Activated effector memory CD4-positive, alpha-beta T cell treated with anti-CD3 and anti-CD28 coated beads, Interleukin-2, amount 50 U/mL, for 16 hours (primary cell): ENCODE data around the gene NLRC3.

Experiments
- DNase-seq: peaks from one replicate; pipeline ENCODE4 v3.0.0-alpha.2; 2020

The NLRC3 gene

DNA sequence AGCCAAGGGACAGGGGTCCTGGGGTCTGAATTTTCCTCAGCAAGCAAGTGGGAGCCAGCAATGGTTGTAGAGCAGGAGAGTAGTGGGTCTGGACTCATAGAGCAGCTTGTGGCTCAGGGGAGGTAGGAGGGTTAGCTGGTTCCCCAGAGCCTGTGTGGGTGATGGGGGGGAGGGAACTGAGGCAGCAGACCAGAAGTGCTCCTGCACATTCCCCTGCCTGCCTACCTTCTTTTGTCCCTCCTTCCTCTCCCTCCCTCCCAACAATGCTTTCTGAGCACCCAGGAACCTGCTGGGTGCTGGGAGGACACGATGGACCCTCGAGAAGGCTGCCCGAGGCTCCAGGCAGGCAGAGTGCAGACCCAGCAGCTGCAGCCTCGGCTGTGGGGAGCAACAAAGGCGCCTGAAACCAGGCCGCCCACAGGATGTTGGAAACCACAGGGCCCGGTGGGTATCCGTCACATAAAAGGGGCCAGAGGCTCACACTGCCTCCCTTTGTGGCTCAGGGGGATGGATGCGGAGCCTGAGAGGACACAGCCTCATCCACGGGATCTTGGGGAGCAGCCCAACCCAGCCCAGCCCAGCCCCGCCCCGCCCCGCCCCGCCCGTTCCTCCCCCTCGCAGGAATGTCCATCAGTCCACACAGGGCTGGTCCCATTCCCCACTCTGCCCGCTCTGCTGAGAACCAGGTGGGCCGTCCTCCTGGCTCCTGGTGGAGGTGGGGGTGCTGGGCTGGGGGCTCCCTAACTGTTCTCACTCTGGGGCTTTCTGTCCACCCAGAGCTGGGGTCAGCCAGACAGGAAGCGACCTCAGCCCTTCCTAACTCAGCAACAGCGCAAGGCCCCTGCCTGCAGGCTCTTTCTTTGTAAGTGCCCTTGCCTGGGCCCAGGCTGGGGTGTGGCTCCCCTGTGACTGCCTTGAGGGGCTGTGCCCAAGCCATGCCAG lies 1.7 kb upstream of the NLRC3 start:
- peak; percentile 84 for DNase-seq

DNA sequence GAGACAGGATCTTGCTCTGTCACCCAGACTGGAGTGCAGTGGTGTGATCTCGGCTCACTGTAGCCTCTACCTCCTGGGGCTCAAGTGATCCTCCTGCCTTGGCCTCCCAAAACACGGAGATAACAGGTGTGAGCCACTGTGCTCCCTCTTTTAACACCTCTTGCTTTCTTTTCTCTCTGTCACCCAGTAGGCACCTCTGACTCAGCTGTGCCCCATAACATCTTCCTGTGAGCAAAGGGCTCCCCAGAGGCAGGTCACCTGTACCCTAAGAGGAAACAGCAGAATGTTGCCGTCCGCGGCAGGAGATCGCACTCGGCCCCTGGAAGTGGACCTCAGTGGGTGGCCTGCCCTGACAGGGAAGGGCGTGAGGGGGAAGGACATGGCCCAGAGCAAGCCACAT lies 918 bp upstream of the NLRC3 start:
- peak; percentile 80 for DNase-seq

DNA sequence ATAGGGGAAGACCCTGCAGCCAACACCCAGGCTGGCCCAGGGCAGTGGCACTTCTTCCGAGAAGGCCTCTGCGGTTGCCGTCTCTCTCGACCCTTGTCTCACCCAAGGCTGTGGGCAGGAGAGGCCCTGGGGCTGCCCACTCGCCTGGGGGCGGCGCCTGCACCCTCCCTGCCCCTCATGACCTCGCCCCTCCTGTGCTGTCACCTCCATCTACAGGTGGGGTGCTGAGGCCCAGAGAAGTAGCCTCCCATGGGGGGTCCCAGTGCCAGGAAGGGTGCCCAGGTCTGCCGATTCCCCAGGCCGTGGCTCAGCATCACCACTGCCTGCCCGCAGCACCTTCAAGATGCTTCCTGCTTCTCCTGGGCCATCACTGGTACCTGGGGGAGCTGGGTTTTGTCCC lies 992 bp downstream of the NLRC3 start:
- DNase-seq: peak; percentile 73

DNA sequence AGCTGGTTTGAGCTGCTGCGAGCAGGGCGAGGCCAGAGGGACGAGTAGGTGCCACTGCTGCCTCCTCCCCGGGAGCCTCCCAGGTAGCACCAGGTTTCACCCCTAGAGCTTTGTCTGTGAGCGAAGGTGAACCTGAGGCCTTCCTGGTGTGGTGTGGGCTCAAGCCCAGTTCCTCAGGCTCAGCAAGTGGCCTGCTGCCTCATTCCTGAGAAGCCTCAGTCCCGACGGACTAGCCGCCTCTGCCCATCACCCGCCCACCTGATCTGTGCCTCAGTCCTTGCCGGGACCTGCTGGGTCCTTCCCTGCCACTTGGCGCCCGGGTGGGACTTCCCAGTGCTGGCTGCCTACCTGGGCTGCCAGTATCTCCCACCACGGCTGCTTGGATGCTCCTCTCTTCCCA lies 1.7 kb downstream of the NLRC3 start:
- DNase-seq: no peak

DNA sequence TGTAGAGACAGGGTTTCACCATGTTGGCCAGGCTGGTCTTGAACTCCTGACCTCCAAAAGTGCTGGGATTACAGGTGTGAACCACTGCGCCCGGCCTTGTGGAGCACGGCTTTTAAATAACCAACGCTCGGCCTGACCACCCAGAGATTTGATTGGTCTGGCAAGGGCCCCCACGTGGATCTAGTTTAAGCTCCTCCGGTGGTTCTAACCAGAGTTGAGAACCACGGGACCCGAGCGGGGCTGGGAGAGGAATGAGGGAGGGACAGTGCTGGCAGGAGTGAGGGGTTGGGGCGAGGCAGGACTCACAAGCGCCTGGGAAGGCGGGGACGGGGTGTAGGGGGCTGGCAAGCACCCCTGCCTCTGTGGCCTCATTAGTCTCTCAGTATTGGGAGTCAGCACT lies 3.0 kb downstream of the NLRC3 start:
- DNase-seq: no peak

DNA sequence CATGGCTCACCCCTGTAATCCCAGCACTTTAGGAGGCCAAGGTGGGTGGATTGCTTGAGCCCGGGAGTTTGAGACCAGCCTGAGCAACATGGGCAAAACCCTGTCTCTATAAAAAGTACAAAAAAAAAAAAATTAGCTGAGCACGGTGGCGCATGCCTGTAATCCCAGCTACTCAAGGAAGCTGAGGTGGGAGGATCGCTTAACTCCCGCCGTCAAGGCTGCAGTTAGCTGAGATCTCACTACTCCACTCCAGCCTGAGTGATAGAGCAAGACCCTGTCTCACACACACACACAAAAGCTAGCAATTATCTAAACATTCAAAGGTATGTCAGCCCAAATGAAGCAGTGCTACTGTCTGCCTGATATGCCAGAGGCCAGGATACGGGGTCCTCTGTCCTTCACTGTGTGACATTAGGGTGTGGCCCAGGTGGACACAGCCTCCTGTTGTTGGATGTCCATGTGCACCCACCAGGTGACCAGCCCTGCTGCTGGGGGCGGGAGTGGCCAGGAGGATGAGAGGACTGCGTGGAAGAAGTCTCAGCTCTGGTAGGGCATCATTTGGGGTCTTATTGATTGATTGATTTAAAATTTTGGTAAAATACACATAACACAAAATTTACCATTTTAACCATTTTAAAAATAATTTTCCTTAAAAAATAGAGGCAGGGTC lies 3.9 kb downstream of the NLRC3 start:
- no peak for DNase-seq

DNA sequence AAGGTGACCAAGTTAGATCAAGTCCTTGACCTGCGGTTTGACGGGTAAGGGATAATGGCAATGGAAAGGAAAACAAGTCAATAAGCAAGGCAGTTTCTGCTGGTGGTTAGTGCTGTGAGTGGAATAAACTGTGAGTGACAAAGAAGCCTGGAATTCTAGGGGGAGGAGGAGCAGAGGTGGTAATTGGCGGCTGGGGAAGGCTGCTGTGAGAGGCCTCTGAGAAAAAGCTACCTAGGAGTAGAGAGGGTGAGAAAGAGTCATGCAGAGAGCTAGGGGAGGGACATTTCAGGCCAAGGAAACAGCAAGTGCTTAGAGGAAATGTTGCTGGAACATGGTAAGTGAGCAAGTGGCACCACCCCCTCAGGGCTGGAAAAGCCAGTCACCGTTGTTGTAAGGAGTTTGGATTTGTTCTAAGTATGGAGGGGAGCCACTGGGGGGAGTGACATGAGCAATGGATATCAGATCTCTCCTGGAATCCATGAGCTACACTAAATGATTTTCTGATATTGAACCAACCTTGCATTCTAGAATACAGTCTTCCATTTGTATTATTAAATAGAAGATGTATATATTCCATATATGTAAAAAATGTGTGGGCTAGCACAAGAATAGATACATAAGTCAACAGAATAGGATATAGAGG lies 6.7 kb downstream of the NLRC3 start:
- DNase-seq: no peak

DNA sequence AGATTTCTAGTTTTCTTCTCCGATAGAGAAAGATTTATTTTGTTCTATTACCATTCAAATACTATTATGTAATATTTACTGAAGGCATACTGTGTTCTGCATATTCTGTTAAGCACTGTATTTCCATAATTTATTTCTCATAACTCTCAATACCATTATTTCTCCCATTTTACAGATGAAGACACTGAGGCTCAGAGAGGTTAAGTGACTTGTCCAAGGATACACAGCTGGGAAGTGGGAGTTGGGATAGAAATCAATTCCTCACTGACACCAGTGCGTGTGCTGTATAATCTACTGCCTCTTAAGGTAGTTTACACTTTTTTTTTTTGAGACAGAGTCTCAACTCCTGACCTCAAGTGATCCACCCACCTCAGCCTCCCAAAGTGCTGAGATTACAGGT lies 7.4 kb downstream of the NLRC3 start:
- DNase-seq: no peak

DNA sequence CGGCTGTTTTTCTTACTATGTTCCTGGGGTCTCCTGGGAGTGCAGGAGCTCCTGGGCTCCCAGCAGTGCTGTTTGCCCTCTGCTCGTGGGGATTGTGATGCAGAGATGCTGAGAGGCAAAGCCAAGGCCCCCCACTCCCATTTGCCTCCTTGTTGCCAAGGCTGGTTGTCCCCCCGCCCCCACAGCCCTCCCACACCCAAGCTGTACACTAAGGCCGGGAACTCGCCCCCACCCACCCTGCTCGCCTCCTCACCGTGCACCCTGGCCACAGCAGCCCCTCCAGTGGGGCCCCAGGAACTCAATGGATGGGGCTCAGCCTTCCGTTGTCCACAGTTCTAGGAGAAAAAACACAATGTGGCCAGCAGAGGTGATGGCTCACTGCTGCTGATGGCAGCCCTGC lies 10.2 kb downstream of the NLRC3 start:
- no peak for DNase-seq

DNA sequence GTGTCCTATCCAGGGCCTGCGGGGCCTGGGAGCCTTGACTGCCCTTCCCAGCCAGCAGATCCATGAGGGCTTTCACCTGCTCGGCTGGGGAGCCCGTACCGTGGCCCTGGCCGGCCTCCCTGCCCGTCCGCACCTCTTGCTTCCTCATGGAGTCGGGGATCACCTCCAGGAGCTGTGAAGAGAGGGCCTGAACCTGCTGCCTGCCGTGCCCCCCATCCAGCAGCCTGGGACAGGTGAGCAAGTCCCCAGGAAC lies 12.4 kb downstream of the NLRC3 start:
- DNase-seq: no peak

DNA sequence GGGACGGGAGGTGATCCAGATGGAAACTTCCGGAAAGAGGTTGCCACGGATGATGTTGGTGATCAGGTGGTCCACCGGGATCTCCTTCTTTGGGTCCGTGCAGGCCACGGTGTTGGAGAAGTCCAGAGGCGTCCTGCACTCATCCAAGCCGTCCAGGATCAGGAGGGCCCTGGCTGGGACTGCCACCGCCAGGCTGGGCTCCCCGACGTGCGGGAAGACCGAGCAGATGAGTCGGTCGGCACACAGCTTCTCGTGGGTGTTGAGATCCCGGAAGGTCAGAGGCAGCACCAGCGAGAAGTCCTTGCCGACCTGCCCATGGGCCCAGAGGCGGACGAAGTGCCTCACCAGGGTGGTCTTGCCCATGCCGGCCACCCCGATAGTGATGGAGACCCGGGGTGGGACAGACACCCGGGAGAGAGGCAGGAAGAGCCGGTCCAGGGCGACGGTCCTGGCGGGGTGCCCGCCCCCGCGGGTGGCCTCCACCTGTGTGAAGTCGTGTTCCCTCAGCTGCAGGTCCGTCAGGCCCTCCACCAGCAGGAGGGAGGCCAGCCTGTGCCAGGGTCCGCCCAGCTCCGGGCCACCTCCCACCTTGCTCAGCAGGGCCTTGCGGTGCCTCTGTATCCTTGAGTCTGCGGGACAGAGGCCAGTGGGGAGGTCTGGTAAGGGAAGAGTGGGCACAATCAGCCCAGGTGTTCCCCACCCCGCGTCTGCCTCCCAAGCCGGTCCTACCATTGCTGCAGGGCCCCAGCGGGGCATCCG lies 12.9 kb downstream of the NLRC3 start:
- no peak for DNase-seq

DNA sequence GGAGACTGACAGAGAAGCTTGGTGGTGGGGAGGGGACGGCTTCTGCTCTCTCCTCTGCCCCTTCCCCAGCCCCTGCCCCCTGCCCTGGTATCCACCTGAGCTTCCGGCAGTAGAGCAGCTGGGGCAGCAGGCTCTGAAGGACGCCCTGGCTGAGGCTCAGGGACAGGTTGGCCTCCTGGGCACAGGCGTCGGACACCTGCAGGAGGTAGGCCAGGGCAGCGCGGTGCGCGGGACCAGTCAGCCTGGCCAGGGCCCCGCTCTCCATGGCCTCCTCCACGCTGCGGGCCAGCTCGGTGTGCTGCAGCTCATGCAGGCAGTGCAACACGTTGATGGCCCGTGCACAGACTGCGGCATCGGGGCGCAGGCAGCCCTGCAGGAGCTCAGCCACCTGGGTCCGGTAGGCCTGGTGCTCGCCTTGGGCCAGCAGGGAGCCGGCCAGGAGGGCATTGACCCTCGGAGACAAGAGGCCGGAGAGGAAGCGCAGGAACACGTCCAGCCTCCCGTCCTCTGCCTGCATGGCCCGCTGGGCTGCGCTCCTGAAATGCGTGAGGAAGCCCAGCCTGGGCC lies 14.2 kb downstream of the NLRC3 start:
- DNase-seq: no peak

DNA sequence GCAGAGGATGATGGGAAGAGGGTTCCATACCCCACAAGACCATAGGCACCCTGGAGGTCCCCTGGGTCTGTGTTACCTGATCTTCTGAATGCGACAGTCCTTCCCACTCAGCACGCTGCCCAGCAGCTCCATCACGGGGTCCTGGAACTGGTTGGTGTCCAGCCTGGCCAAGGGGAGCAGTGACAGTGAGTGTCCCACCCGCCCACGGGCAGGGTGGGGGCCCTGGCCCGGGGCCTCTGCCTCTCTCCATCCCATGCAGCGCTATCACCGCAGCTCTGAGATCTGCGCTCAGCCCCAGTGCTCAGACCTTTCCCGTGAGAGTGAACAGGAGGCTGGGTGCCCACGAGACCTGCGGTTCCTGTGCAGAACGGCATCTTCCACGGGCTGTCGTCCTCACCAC lies 15.6 kb downstream of the NLRC3 start:
- DNase-seq: no peak

DNA sequence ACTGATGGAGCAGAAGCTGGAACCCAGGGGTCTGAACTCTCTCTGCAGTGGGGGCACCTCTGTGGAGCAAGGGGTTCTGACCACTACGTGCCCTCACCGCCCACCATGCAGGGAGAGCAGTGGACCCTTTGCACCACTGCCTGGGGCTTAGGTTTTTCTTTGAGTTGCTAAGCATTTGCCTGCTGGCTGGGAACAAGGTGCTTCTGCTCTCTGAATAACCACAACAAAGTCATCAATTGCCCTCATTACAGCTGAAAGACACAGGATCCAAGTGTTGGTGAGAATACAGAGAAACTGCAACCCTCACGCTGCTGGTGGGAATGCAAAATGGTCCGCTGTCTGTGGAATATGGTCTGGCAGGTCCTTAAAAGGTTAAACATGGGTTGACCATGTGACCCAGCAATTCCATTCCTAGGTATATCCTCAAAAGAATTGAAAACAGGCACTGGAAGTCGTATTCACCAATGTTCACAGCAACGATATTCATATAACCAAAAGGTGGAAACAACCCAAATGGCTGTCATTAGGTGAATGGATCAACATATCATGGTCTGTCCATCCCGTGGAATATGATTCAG lies 22.8 kb downstream of the NLRC3 start:
- DNase-seq: no peak

DNA sequence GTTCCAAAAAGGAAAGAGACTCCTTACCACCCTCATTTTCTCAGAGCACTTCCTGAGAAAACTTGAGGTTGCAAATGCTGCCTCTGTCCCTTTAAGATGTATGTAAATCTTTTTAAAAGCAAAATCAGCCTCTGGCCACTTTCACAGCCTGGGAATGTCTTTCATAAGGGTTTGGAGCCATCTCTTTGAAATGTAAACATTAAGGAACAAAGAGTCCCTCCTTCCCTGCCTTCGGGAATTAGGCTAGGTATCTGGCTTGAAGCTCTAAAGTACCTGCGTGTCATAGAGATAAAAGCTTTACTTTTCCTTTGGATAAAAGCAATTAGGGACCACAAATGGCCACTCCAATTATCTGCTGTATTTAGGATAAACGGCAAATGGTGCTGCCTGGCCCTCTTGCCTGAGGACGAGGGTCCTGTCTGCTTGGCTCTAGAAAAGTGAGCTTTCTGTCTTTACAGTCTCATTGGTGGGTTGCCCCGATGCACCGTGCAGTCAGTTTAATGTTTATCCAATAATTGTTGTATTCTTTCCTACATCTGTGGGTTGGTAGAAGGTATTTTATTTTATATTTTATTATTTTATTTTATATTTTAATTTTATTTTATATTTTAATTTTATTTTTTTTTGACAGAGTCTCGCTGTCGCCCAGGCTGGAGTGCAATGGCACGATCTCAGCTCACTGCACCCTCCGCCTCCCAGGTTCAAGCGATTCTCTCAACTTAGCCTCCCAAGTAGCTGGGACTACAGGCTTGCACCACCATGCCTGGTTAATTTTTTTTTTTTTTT lies 23.9 kb downstream of the NLRC3 start:
- no peak for DNase-seq

DNA sequence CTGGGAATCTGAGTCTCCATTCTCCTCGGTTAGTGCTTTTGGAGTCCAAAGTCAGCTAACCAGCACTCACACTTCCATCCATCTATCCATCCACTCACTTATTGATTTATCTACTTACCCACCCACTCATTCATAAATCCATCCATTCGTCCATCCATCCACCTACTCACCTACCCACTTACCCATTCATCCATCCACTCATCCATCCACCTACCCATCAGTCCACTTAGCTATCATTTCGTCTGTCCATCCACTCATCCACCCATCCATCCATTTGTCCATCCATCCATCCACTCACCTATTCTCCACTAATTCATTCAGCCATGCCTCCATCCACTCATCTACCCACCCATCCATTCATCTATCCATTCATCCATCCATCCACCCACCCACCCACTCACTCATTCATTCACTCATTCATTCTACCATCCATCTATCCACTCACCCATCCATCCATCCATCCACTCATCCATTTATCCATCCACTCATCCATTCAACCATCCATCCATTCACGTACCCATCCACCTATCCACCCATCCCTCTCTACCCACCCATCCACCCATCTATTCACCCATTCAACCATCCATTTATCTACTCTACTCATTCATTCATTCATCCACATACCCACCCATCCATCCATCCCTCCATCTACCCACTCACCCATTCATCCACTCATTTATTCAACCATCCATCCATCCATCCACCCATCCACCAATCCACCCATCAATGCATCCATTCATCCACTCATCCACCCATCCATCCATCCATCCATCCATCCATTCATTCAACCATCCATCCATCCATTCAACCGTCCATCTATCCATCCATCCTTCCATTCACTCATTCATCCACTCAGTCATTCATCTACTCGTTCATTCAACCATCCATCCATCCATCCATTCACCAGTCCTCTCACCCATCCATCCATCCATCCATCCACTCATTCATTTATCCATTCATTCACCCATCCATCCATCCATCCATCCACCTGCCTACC lies 26.1 kb downstream of the NLRC3 start:
- DNase-seq: no peak

DNA sequence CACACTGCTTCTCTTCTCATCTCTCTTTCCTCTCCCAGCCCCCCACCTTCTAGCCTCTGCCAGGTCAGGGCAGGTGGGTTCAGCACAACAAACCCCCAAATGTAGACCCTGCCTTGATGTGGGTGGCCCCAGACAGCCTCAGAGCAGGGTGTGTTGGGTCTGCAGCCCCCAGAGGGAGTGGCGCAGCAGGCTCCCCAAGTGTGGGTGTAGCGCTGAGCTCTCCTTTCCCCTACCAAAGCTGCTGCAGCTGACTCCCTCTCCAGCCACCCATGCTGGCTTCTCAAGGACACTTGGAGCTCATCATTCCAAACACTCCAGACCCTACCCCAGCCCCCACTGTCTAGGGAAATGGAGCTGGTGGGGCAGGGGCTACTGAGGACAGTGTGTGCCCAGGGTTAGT lies 27.3 kb downstream of the NLRC3 start:
- DNase-seq: no peak

DNA sequence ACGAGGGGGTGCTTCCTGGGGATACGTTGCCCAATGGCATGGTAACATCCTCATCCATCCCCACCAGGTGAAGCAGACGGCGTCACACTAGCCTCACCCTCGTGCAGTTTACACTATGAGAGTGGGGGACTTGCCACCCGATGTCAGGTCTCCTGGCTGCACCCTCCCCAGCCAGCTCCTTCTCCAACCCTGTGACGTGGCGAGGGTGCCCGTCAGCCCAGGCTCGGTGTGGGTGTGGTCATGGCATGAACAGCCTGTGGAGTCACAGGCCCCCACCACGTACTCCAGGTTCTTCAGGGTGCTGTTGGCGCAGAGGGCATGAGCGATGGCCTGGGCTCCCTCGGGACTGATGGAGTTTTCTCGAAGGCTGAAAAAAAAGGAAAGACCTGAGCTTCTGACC lies 28.3 kb downstream of the NLRC3 start:
- no peak for DNase-seq

DNA sequence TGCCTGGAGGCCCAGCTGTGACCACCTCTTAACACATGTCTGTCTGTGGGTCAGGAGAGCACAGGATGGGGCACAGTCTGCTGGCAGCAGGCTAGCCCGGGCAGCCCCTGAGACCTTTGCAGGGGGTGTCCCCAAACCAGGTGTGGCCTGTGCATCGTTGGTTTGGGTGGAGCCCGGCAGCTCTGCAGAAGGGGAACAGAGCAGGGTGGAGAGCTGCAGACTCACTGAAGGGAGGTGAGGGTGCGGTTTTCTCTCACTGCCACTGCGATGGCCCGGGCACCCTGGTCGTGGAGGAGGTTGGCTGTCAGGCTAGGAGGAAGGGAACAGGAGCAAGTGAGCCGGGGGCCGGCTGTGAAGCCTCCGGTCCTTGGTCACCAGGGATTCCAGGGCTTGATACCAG lies 28.8 kb downstream of the NLRC3 start:
- no peak for DNase-seq

DNA sequence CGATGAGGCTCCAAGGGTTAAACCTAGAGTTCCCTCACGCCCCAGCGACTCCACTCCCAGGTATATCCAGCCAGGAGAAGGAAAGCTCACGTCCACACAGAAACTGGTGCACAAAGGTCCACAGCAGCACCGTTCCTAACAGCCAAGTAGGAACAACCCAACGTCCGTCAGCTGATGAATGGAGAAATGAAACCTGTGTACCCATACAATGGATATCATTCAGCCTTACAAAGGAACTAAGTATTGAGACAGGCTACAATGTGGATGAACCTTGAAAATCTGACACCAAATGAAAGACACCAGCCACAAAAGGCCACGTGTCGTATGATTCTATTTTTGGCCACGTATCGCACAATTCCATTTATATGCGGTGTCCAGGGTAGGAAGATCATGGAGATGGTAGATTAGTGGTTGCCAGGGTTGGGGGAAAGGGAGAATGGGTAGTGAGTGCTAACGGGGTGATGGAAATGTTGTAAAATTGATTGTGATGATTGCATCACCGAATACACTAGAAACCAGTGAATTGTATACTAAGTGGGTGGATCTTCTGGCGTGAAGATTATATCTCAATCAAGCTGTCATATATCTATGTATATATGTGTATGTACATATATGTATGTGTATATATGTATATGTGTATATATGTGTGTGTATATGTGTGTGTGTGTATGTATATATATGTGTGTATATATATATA lies 30.1 kb downstream of the NLRC3 start:
- DNase-seq: no peak
